ENCODE data around the gene RTF1.

The RTF1 gene

DNA sequence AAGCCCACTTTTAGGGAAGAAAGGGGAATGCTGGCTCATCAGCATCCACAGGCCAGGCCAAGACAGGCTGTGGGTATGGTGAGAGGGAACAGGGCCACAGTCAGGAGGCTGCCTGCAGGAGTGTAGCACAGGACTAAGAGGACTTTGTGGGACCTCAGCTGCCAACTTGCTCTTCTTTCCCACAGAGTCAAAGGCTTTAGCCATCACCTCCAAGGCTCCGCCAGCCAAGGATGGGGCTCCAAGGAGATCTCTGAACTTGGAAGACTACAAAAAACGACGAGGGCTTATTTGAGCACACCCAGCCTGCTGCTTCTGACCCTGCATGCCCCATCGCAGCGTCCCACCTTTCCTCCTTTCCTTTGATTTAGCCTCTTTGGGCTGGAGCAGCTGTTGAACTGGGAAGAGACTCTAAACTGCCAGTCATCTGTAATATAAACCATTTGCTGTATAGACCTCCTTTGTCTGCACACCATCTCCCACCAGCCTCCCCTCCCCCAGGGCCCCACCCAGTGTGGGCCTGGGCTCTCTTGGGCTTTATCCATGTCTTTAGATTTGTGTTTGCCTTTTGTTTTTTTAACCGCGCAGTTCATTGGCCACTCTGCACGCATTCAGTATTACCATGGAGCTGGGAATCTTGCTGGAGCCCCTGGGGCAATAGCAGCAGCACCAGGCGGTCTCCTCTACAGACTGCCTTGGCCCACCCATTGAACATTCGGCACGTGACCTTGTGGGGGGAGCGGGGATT is 63.7 kb downstream of the RTF1 start:
- H3K4me3 ChIP-seq (ENCODE audit: low read depth, low read length): no peak overlapping the region
- DNase-seq (ENCODE audit: low read depth): no peak
- TF ChIP-seq, protein P1, sequence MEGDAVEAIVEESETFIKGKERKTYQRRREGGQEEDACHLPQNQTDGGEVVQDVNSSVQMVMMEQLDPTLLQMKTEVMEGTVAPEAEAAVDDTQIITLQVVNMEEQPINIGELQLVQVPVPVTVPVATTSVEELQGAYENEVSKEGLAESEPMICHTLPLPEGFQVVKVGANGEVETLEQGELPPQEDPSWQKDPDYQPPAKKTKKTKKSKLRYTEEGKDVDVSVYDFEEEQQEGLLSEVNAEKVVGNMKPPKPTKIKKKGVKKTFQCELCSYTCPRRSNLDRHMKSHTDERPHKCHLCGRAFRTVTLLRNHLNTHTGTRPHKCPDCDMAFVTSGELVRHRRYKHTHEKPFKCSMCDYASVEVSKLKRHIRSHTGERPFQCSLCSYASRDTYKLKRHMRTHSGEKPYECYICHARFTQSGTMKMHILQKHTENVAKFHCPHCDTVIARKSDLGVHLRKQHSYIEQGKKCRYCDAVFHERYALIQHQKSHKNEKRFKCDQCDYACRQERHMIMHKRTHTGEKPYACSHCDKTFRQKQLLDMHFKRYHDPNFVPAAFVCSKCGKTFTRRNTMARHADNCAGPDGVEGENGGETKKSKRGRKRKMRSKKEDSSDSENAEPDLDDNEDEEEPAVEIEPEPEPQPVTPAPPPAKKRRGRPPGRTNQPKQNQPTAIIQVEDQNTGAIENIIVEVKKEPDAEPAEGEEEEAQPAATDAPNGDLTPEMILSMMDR (IDR thresholded peaks at IDR 0.05; ENCODE audit: insufficient read depth, low read depth, low read length, missing control alignments): no peak

DNA sequence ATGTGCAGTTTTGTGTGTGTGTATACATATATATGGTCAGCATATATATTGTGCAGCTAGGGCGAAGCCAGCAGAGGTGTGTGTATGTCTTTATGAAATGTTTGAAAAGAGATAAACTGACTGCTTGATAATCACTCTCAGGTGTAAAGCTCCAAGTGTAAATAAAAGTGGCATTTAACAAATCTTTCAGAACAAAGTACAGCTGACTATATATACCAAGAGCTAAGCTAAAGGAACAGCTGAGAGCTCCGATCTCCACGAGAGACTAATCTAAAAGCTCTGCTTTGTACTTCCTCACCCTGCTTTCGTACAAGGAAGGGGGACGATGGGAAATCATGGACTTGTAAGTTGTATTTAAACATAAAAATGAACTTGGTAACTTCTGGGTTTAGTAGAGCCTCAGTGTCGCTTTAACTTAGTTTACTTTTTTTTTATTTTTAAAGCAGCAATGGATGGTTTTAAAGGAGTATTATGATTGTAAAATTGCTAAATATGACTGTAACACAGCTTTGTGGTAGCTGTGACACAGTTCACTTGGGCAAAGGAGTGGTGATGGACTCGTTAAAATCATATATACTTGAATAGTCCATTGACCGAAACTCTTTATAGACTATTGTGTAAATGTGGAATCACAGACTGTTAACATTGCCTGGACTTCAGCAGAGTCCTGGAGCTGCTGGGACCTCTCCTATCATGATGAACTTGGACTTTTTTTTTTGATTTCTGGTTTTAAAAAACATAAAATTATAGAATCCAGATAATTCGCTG is 65.4 kb downstream of the RTF1 start:
- TF ChIP-seq, protein P1 (IDR thresholded peaks at IDR 0.05; ENCODE audit: insufficient read depth, low read depth, low read length, missing control alignments): no peak
- no peak overlapping the region for H3K4me3 ChIP-seq (ENCODE audit: low read depth, low read length)
- DNase-seq (ENCODE audit: low read depth): no peak

DNA sequence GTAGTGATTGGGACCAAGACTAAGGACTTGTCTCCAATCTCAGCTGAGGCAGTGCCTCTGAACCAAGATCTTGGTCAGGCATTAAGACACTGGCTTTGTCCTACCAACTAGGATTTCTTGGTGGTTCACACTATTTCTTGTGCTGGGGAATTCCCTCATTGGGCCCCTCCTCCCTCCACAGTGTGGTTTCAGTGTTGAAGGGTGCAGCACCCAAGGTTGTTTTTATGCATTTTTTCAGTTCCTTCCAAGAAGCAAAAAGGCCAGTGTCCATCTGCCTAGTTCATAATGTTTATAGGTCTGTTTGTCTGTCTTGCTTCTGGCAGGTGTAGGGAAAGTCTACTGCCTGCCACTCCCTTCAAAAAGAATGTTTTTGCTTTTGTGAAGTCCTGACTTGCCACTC is 66.2 kb downstream of the RTF1 start:
- TF ChIP-seq, protein P1 (IDR thresholded peaks at IDR 0.05; ENCODE audit: insufficient read depth, low read depth, low read length, missing control alignments): no peak
- peak; percentile 80 for DNase-seq (ENCODE audit: low read depth)
- no peak overlapping the region for H3K4me3 ChIP-seq (ENCODE audit: low read depth, low read length)

DNA sequence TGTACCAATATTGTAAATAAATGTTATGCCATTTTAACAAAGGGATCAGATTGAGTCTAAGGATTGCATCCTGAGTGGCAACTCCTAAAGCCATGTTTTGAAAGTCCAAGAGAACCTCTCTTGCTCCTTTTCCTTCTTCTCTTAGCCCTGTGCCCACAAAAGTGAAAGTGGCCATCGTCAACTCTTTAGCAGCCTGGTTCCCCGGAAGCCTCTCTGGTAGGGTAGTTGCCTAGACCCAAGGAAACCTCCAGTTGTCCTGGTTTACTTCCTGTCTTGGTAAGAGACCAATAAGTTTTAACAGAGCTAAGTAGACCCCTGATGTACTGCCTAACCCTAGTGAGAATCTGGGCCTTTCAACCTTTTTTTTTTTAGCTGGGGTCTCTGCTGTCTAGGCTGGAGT is 66.6 kb downstream of the RTF1 start:
- no peak for DNase-seq (ENCODE audit: low read depth)
- no peak overlapping the region for H3K4me3 ChIP-seq (ENCODE audit: low read depth, low read length)
- TF ChIP-seq, protein P1 (IDR thresholded peaks at IDR 0.05; ENCODE audit: insufficient read depth, low read depth, low read length, missing control alignments): no peak

DNA sequence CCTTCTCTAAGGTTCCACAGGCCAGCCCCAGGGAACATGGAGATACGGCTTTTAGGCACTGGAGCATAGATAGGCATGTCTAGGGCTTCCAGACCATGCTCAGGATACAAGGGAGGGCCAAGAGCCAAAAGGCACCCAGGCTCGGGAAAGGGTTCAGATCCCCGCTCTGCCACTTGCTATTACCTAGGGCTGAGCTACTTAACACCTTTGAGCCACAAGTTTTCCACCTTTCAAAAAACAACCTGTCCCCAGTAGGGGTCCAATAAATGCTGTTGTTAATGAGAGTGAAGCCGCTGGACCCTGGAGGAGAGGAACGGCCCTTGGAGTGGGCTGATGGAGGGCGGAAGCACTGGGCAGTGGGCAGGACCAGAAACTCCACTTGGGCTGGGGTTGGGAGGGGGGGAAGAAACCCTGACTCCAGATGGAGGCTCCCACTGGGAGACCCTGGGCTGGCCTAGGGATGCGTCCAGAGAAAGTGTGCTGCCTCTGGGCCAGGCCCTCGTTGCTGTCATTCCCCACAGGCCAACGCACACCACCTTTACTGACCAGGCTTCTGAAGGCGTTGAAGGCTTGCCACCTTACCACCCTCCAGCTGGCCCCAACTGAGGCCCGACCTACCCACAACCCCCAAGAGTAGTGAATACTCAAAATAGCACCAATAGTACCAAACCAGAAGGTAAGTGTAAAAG is 68.2 kb downstream of the RTF1 start:
- TF ChIP-seq, protein P1 (IDR thresholded peaks at IDR 0.05; ENCODE audit: insufficient read depth, low read depth, low read length, missing control alignments): no peak
- DNase-seq (ENCODE audit: low read depth): no peak
- no peak overlapping the region for H3K4me3 ChIP-seq (ENCODE audit: low read depth, low read length)

DNA sequence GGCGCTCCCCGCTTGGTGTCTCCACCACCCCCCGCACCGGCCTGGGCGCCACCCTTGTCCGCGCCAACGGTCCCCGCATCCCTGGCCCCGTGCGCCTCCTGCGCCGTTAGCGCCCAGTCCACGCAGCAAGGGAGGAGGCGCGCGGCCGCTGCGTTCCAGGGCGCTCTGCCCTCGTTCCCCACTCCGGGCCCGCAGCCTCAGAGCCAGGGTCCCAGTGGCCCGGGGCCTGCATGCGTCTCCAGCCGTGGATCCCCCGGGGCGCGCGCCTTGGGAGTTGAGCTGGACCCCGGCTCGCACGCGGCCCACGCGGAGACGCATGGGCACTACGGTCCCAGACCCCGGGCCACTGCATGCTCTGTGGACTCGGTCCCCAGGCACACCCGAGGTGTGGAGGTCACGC is 69.4 kb downstream of the RTF1 start:
- TF ChIP-seq, protein P1 (IDR thresholded peaks at IDR 0.05; ENCODE audit: insufficient read depth, low read depth, low read length, missing control alignments): no peak
- no peak for DNase-seq (ENCODE audit: low read depth)

More for the DNA sequence above, 69.4 kb downstream of the RTF1 start:
- no peak overlapping the region for H3K4me3 ChIP-seq (ENCODE audit: low read depth, low read length)

All from GM12865 (cell line).